Measurements from ENCODE around the gene SYT7.

GRCh38 chr11:61507962-61508861, 72.7 kb downstream of the SYT7 start, which contains the start of gene LRRC10B:
- TF ChIP-seq CTCF (conservative IDR thresholded peaks at IDR 0.05; ENCODE audit: low read depth, low read length): no peak
- no peak for TF ChIP-seq POLR2A (IDR thresholded peaks at IDR 0.05; ENCODE audit: low read depth, low read length)
- TF ChIP-seq MXI1 (IDR thresholded peaks at IDR 0.05; ENCODE audit: borderline replicate concordance, low read depth, low read length): no peak
- TF ChIP-seq SMC3 (IDR thresholded peaks at IDR 0.05; ENCODE audit: low read depth, low read length): no peak
- no peak for TF ChIP-seq RAD21 (IDR thresholded peaks at IDR 0.05; ENCODE audit: low read length)
- no peak for TF ChIP-seq CEBPB (IDR thresholded peaks at IDR 0.05; ENCODE audit: low read depth, low read length)
- TF ChIP-seq, protein P1, sequence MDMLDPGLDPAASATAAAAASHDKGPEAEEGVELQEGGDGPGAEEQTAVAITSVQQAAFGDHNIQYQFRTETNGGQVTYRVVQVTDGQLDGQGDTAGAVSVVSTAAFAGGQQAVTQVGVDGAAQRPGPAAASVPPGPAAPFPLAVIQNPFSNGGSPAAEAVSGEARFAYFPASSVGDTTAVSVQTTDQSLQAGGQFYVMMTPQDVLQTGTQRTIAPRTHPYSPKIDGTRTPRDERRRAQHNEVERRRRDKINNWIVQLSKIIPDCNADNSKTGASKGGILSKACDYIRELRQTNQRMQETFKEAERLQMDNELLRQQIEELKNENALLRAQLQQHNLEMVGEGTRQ (IDR thresholded peaks at IDR 0.05; ENCODE audit: low read depth, low read length): no peak
- TF ChIP-seq FOS (IDR thresholded peaks at IDR 0.05; ENCODE audit: low read depth, low read length): no peak
- no peak for TF ChIP-seq ELK1 (IDR thresholded peaks at IDR 0.05; ENCODE audit: borderline replicate concordance, low read depth, low read length)

Measured in IMR-90 (cell line).